GM18526 (cell line): ENCODE results near the gene IL1B.

Experiments
- POLR2A ChIP-seq: IDR thresholded peaks from 3 replicates; pipeline ENCODE4 v1.6.1; 2011; ENCODE audit not compliant: insufficient read length; ENCODE audit errors: extremely low read depth

The IL1B gene

DNA sequence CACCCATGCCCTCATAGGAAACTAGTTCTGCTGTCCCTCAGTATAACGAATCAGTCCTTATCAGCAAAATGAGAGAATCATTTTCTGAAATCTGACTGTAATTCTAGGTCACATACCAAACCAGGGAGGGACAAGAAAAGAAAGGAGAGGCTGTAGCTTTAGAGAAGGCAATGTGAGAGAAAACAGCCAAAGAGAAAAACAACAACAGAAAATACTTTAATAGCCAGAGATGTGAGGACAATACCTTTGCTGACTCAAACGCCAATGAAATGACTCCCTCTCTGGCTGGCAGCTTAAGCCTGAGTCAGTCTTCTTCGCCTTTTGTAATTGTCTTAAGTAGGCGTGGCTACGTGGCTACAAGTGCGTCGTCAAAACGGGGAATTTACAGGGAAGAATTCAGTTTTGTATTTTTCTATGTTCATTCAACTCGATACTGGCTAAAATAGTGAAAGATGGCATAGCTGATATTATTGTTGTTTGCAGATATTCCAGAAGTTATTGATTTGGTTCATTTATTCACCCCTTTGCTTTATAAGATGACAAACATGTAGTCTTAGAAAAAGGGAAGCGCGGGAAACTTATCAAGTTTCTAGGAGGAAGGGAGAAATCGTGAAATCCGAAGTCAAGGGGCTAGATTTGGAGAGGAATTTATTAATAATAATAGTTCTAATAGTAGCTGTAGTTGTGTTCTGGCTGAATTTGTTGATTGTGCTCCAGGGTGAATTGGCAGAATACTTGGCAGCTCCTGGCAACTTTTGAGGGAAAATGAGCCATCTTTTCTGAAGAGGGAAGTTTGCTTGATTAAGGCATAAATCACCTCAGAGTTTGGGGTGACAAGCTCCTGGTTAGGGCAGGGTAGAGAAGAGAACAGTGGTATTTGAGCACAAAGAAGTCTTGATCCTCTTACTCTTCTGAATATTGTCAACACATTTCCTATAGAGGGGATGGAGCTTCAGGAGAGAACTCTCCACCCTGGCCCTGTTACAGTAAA is 52.1 kb downstream of the IL1B start, which contains the start of gene IL1A:
TSS of gene IL1A (minus strand) at position 295 of the 991 bp plus-strand sequence. CDS start 723 bp downstream, outside the sequence.
- TF ChIP-seq POLR2A, result no peak

- no peak for TF ChIP-seq POLR2A
Measured at GRCh38 chr2:112783187-112783714, 53.3 kb downstream of the IL1B start.

DNA sequence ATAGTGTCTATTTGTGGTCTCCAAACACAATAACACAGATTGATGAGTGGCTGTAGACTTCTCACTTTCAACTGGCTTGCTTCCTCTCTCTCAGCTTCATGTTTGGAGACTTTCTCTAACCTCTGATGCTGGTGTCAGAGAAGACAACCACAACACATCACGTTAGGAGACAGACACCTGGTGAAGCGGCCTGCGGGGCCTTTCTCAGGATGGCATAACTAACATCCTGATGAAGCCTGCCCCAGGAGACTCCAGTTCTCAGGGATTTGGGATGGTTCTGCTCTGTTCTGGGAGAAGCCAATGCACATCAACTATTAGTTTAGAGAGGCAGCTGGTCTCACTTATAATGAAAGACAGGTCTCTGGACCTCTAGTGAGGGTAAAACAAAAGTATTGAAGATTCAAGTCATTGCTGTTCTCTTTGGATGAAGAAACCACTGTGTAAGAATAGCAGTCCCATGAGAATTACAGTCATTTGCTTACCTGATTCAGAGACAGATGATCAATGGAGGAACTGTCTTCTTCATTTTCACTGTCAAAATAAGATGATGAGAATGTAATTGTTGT is 54.3 kb downstream of the IL1B start:
- TF ChIP-seq POLR2A, result no peak
